Measurements from ENCODE around the gene SLC6A20. TPM values are rescaled to one million over a fixed set of nuclear protein-coding genes. Genes with fewer than 3 reads are reported as not detected.
"Not testable (repeated sequence)": the region's sequence is repeated elsewhere in the genome, so short reads cannot be mapped to it uniquely, and the experiment has no call there.

SLC6A20 gene
- total RNA-seq, 1 experiment from 2014 or later = 0.09 TPM

- Histone ChIP-seq H3K4ac (ENCODE audit: low read depth, low read length) (no peak overlapping the region), H2BK12ac (ENCODE audit: insufficient read length, low read depth, low read length) (no peak overlapping the region), H3K79me2 (ENCODE audit: insufficient read depth, low read length) (no peaks in the 10 kb centered on the region), H4K8ac (replicated peaks; ENCODE audit: insufficient read length, low read depth, low read length) (no peak overlapping the region), H3K4me2 (ENCODE audit: insufficient read depth, insufficient read length, low read length) (no peak overlapping the region), H3K9ac (ENCODE audit: extremely low read depth, insufficient read length, low read length) (no peak overlapping the region), H4K20me1 (ENCODE audit: control insufficient read depth, insufficient read depth, insufficient read length) (no peaks in the 10 kb centered on the region), H3K18ac (ENCODE audit: insufficient read length, low read depth, low read length) (no peak overlapping the region), H4K5ac (ENCODE audit: insufficient read length, low read depth, low read length) (no peak overlapping the region), H4K91ac (ENCODE audit: insufficient read length, low read depth, low read length) (no peak overlapping the region), H2BK20ac (ENCODE audit: low read depth, low read length, poor library complexity, severe bottlenecking) (no peak overlapping the region), H3K27me3 (ENCODE audit: insufficient read depth, low read length) (no peaks in the 10 kb centered on the region), H3K27ac (ENCODE audit: insufficient read length, low read depth, low read length) (no peak overlapping the region), H2BK5ac (ENCODE audit: insufficient read length, low read length) (no peak overlapping the region), H3K79me1 (ENCODE audit: insufficient read depth, low read depth, low read length, poor library complexity, severe bottlenecking) (no peaks in the 10 kb centered on the region), H2AK5ac (ENCODE audit: insufficient read length, low read length) (no peak overlapping the region), H2BK120ac (ENCODE audit: low read depth, low read length, poor library complexity, severe bottlenecking) (no peak overlapping the region), H3K9me3 (ENCODE audit: control insufficient read depth, low read depth, low read length) (no peaks in the 10 kb centered on the region), H3K23me2 (ENCODE audit: insufficient read length, low read depth, low read length, poor library complexity, severe bottlenecking) (no peaks in the 10 kb centered on the region), H3T11ph (ENCODE audit: low read length) (no peak overlapping the region), H3K56ac (ENCODE audit: insufficient read length, low read depth, low read length) (no peak overlapping the region), H2BK15ac (ENCODE audit: low read depth, low read length) (no peak overlapping the region), H3K14ac (ENCODE audit: insufficient read depth, low read length) (no peak overlapping the region), H3K4me1 (ENCODE audit: insufficient read depth, low read length) (no peaks in the 10 kb centered on the region), H3K23ac (ENCODE audit: insufficient read length, low read depth, low read length) (no peak overlapping the region), H2AFZ (ENCODE audit: low read length) (no peak overlapping the region)
- peaks cover 8 to 37% (median 26%) of the 10 kb centered on the region in 3 experiments for H3K36me3 Mint-ChIP-seq (ENCODE audit: insufficient read depth in 1 of 3, low read depth in 3 of 3)
- no peaks in the 10 kb centered on the region; the same call in 1 of the 2 replicates for H3K27me3 Mint-ChIP-seq (ENCODE audit: low read depth)
- no peak for TF ChIP-seq CTCF (conservative IDR thresholded peaks at IDR 0.05)
- peaks cover 18 to 20% of the 10 kb centered on the region in 2 experiments for H3K4me1 Mint-ChIP-seq
- WGBS (ENCODE audit: extremely low coverage, insufficient read length, low lambda C conversion rate) = no CpG with 5 or more reads among the region's 4 CpGs
- no peaks in the 10 kb centered on the region for H3K9me3 Mint-ChIP-seq
- DNase-seq = no peak
- H3K4me3 Mint-ChIP-seq = no peak overlapping the region
- H3K27ac Mint-ChIP-seq = 0 out of 7 replicates have a peak overlapping the region, but pooled peaks of 1 of the 3 experiments have one; percentile 5
Observed at GRCh38 chr3:45749880-45750279, 46.5 kb downstream of the SLC6A20 start.

GRCh38 chr3:45749036-45749600 lies 47.2 kb downstream of the SLC6A20 start:
- H3K27me3 Mint-ChIP-seq (ENCODE audit: low read depth); H3K9ac ChIP-seq (ENCODE audit: extremely low read depth, insufficient read length, low read length); H3K79me1 ChIP-seq (ENCODE audit: insufficient read depth, low read depth, low read length, poor library complexity, severe bottlenecking); H3K23ac ChIP-seq (ENCODE audit: insufficient read length, low read depth, low read length); H3K18ac ChIP-seq (ENCODE audit: insufficient read length, low read depth, low read length); H2BK120ac ChIP-seq (ENCODE audit: low read depth, low read length, poor library complexity, severe bottlenecking); H3K56ac ChIP-seq (ENCODE audit: insufficient read length, low read depth, low read length); H3K9me3 Mint-ChIP-seq; H2BK15ac ChIP-seq (ENCODE audit: low read depth, low read length); H3K79me2 ChIP-seq (ENCODE audit: insufficient read depth, low read length); H3K4me3 Mint-ChIP-seq; H3K23me2 ChIP-seq (ENCODE audit: insufficient read length, low read depth, low read length, poor library complexity, severe bottlenecking); H2BK5ac ChIP-seq (ENCODE audit: insufficient read length, low read length); H2AFZ ChIP-seq (ENCODE audit: low read length); H3K9me3 ChIP-seq (ENCODE audit: control insufficient read depth, low read depth, low read length); H3T11ph ChIP-seq (ENCODE audit: low read length); H3K4me1 ChIP-seq (ENCODE audit: insufficient read depth, low read length); H4K5ac ChIP-seq (ENCODE audit: insufficient read length, low read depth, low read length); H4K8ac ChIP-seq (replicated peaks; ENCODE audit: insufficient read length, low read depth, low read length); H4K20me1 ChIP-seq (ENCODE audit: control insufficient read depth, insufficient read depth, insufficient read length); H2BK20ac ChIP-seq (ENCODE audit: low read depth, low read length, poor library complexity, severe bottlenecking); H3K4me2 ChIP-seq (ENCODE audit: insufficient read depth, insufficient read length, low read length); H3K14ac ChIP-seq (ENCODE audit: insufficient read depth, low read length); H2AK5ac ChIP-seq (ENCODE audit: insufficient read length, low read length); H4K91ac ChIP-seq (ENCODE audit: insufficient read length, low read depth, low read length); H2BK12ac ChIP-seq (ENCODE audit: insufficient read length, low read depth, low read length); H3K27me3 ChIP-seq (ENCODE audit: insufficient read depth, low read length); H3K27ac ChIP-seq (ENCODE audit: insufficient read length, low read depth, low read length); DNase-seq; H3K4ac ChIP-seq (ENCODE audit: low read depth, low read length): not testable (repeated sequence)
- peaks cover 18 to 20% of the 10 kb centered on the region in 2 experiments for H3K4me1 Mint-ChIP-seq
- H3K36me3 Mint-ChIP-seq (ENCODE audit: insufficient read depth in 1 of 3, low read depth in 3 of 3) = peaks cover 8 to 39% (median 26%) of the 10 kb centered on the region in 3 experiments
- peak overlapping the region in 2 of 3 experiments; percentile 22 to 57; a peak in 2 of 7 replicates for H3K27ac Mint-ChIP-seq
- no CpG with 5 or more reads among the region's 4 CpGs for WGBS (ENCODE audit: extremely low coverage, insufficient read length, low lambda C conversion rate)
